GM19023 (cell line): ENCODE data around the gene OR56A1.
"Not testable (repeated sequence)": the region's sequence is repeated elsewhere in the genome, so short reads cannot be mapped to it uniquely, and the experiment has no call there.

Experiments
- ATAC-seq: cut with Tn5 transposase; IDR thresholded peaks from one replicate; pipeline ENCODE4 v1.9.1; 2021; ENCODE audit warnings: mild to moderate bottlenecking, moderate library complexity; ENCODE audit not compliant: unreplicated experiment

OR56A1 gene

GRCh38 chr11:6030708-6031405 lies at the start of gene OR56A1:
TSS of gene OR56A1 (minus strand) at chr11:6030758. CDS start at chr11:6027692, 3,066 bp downstream.
- ATAC-seq, result no peak

- no peak for ATAC-seq
Measured at GRCh38 chr11:6079463-6079862, 48.9 kb upstream of the OR56A1 start.

DNA sequence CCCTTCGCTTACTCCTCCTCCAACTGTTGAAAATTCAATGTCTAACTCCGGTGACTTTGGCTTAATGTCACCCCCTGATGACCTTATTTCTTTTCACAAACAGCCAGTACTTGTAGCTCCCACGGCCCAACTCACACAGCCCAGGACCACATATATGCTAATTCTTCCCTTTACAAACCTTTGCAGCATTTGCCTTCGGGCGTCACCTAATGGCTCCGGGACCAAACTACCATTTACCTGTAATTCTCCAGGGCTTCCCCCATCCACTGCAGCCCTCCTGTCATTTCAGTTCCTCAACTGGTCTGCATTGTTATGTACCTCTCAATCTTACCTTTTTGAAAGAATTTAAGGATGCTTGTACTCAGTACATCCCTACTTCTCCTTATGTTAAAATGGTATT lies 47.2 kb upstream of the OR56A1 start:
- no peak for ATAC-seq

DNA sequence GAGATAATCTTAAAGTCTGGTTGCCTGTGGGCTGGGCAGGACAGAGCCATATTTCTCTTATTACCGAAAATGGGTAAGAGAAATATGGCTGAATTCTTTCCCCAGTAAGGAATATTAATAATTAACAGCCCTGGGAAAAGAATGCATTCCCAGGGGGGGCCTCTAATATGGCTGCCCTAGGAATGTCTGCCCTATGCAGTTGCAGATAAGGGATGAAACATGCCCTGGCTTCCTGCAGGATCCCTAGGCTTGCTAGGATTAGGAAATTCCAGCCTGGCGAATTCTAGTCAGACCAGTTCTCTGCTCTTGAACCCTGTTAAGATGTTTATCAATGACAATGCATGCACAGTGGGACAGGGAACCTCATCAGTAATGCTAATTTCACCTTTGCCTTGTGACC lies 45.9 kb upstream of the OR56A1 start:
- not testable (repeated sequence) for ATAC-seq

DNA sequence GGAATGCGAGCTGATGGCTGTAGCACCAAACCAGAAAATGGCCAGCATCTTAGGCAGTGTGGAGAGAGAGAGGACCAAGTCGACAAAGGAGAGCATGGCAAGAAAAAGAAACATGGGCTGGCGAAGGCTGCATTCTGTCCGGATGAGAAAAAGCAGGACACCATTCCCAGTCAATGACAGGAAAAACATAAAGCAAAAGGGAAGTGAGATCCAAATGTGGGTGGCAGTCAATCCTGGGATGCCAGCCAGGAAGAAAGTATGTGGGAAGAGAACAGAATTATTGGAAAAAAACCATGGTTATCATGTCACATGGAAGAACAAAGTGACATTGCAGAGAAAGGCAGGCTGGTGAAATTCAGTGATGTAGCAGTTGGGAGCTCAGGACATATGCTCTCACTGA lies 36.9 kb upstream of the OR56A1 start:
- ATAC-seq, result no peak

DNA sequence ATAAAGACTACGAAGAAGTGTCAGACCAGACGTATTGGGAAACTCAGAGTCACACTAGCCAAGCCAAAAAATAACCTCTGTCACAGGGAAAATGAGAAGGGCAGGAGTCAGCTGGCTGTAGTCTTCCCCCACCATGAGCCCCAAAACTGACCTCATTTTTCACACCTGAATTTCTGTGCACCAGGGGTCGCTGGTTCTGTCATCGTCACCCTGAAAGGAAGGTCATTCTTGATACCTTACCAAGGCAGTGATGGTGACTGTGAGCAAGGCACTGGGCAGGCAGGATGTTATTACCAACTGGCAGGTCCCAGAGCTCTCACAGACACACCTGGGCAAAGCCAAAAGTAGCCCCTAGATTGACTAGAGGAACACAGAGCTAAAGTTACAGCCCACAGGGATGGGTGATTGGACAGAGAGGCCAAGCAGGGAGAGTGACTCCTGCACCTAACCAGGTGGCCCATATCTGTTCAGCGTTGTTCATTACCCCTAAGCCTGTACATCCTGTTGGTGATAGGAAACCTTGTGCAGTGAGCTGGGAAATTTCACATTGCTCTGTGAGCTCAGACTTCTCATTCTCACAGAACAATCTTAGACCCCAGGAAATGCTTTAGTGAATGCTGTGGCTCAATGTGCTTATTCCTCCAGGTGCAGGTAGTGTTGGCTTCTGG lies 32.3 kb upstream of the OR56A1 start:
- ATAC-seq, result no peak

DNA sequence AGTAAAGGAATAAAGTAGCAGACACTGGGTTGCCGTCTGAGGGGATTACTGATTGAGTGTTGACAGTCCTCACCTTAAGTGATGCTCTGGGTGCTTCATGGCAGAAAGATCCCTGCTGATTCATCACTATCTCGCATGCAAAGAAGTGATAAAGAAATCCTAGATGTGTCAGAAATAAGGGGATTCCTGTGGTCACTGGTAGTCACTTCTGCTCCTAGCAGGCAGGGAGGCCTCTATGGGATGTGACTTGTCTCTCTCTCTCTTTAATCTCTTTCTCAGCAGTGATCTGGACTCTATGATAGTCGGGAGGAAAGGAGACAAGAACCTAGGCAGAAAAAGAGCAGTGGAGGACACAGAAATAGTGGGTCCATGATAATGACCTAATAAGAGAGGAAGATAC lies 30.9 kb upstream of the OR56A1 start:
- ATAC-seq, result no peak

DNA sequence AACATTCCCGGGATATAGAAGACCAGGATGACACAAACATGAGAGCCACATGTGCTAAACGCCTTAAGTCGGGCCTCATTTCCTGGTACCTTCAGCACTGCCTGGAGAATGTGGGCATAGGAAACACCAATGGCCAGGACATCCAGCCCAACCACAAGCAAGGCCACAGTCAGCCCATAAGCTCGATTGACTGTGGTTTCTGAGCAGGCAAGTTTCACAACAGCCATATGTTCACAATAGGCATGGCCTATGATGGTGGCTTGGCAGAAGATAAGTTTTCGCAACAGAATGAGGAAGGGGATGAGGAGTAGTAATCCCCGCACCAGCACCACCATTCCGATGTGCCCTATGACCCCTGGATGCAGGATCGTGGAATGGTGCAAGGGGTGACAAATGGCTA lies 26.9 kb upstream of the OR56A1 start:
- ATAC-seq, result no peak

DNA sequence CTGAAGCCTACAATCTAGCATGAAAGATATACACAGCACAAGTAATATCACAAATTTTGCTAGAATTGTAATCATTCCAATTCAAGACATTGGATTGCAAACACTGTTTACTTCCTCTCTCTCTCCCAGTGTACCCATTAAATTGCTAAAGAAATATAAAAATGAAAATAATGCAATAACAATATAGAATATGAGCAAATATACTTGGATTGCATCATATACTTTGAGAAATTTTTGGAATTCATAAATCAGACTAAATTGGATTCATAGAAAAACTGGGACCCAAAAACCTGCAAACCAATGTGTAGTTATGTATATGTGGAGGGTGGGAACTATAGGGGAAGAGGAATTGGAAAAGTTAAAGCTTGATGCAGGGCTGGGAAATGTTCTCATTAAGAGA lies 25.0 kb upstream of the OR56A1 start:
- ATAC-seq, result no peak

DNA sequence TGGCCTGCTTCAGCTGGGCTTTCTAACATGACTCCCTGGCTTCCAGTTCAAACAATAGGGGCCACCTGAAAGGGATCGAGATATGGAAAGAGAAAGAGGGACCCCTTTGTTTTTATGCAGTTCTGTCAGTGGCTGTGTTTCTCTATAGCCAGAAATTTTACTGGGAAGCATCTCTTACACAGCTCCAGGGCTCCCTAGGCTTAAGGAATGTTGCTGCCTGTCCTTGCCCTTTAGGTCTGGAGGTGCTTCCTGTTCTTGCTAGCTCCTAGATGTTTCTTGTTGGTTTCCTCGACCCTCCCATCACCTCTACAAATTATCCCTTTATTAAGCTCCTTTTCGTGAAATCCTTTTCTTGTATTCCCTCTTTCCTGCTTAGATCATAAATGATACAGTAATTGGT lies 21.8 kb upstream of the OR56A1 start:
- ATAC-seq, result no peak

DNA sequence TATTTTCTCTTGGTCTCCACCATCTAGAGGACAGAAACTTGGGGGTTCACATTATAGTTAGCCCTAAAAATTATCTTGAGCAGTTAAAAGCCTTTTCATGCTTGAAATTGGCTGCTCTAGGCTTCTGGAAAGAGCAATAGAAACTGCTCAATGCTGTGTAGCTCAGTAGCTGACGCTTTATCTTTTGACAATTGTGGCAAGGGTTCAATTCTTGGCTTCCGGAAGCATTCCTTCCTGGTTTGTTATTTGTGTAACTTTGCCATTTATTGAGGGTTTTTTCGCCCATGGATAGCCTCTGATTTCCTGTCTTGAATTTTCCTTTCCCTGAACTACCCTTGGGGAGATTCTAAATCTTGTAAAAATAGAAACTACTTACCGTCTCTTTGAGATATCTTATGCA lies 10.3 kb upstream of the OR56A1 start:
- no peak for ATAC-seq

DNA sequence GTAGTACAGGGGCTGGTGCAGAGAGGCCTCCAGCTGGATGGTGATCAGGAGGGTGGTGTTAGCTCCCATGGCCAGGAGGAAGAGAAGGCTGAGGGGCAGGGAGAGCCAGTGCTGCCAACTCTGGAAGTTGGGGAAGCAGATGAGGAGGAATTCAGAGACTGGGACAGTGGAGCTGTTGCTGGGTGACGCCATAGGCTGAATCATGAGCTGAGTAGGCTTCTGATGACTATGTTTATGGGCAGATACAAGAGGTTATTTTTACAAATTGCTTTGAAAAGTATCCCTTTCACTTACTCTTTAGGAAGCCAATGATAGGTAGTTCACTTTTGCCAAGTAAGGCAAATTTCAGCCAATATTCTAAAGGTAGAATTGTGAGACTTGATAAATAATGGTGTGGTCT lies 3.1 kb downstream of the OR56A1 start:
- ATAC-seq, result no peak

DNA sequence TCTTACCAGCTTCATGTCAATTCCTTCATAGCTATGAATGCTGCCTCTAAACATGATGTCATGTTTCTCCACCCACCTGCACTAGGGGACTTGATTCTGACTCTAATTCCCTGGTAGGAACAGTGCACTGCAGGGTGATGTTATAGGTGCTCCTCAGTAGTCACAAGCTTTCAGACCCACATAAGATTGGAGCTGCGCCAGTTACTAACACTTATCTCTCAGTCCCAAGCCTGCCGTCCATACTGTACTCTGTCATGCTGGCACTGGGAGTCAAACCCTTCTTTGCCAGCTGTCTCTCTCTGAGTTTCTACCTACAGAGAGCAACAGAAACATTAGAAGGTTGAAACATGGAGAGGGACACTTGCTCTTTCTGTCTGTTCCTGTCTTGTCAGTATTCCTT lies 5.5 kb downstream of the OR56A1 start:
- ATAC-seq, result no peak

GRCh38 chr11:6022956-6023355 lies 7.6 kb downstream of the OR56A1 start:
- ATAC-seq, result no peak

DNA sequence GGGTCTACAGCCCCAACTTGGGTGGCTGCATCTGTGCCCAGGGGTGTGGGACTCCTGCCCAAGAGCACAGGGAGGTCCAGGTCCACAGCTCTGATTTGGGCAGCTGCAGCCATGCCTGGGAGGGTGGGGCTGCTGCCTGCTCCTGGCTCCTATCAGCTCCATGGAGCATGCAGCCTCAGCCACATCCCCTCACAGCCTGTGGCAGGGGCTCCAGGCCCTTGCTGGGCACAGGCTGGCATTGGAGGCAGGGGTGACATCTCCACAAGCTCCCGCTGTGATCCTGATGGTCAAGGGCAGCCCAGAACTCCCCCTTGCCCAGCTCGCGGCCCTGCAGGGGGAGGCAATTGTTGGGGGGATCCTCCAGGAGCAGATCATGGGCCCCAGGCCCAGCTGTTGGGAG lies 17.5 kb downstream of the OR56A1 start:
- ATAC-seq, result no peak

DNA sequence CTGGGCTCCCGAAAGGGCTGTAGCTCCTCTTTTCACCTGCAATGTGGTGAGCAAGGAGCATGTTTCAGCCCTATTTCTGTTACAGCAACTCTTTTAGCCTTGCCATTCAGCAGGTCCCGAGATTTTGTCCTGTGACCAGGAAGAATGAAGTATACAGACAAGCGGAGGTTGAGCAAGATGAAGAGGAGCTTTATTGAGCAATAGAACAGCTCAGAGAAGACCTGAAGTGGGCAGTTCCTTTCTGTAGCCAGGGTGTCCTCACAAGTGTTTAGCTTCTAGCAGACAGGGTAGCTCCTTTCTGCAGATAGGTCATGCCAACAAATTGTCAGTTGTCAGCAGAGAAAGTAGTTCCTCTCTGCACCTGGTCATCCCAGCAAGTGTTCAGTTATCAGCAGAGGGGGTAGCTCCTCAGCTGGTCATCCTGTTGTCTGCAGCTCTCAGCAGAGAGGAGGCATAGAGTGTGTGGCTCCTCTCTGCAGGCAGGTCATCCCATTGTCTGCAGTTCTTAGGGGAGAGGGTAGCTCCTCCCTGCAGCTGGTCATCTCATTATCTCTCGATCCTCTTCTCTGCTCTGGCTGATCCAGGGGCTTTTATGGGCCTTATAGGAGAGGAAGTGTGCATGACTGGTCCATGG lies 18.4 kb downstream of the OR56A1 start:
- no peak for ATAC-seq

- ATAC-seq, result no peak
Measured at GRCh38 chr11:6006846-6007245, 23.7 kb downstream of the OR56A1 start, which contains the start of gene OR56A4. TSS of gene OR56A4 (minus strand) at chr11:6006946. CDS start at chr11:6002992, 3,954 bp downstream.

GRCh38 chr11:6006395-6006794 lies 24.2 kb downstream of the OR56A1 start:
- no peak for ATAC-seq

DNA sequence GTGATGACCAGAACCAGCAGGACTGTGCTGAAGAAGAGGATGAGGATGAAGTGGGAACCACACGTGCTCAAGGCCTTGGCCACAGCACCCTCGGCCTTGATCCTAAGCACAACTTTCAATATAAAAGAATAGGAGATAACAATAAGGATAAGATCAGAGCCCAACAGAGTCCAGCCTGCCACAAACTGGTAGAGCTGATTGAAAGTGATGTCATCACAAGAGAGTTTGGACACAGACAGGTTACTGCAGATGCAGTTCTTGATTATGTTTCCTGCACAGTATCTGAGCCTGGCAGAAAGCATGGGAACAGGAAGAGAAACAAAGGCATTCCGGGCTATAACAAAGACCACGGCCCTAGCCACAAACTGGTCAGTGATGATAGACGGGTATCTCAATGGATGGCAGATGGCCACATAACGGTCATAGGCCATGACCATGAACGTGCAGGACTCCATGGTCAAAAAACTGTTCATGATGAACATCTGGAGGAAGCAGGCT lies 28.3 kb downstream of the OR56A1 start:
- ATAC-seq, result no peak

GRCh38 chr11:5994791-5995190 lies 35.8 kb downstream of the OR56A1 start:
- ATAC-seq, result no peak

DNA sequence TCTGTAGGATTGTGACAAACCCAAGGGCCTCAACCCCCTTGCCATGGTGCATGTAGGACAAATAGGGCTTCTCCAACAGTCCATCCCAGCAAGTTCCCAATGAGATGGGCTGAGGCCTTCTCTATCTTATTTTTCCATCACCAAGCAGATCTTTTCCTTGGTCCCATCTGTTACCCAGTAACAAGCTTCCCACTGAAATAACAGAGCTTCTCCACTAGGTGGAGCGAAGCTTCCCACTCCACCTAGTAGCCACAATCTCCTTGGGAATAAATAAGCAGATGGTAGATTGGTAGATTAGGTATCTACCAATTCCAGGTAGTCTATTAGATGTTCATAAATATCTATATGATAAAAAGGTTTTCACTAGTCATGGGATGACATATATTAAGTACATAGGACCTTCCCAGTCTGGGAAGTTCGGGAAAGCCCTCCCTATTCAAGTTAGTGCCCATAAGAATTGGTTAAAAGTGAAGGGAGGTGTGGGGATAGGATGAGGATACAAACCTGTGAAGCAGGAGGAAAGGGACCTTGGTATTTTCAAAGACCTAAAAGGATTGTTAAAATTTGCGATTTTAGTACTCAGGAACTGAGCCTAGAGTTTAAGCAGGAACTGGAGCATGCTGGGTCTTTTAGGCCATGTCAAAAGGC lies 37.8 kb downstream of the OR56A1 start:
- no peak for ATAC-seq
